HG02970 (cell line): Measurements from ENCODE around the gene TFAP2D.

Source experiments
- ATAC-seq: cut with Tn5 transposase; IDR thresholded peaks from one replicate; pipeline ENCODE4 v1.9.1; 2021; ENCODE audit warnings: mild to moderate bottlenecking, moderate library complexity, moderate number of reproducible peaks; ENCODE audit not compliant: unreplicated experiment, low FRiP score

The TFAP2D gene

DNA sequence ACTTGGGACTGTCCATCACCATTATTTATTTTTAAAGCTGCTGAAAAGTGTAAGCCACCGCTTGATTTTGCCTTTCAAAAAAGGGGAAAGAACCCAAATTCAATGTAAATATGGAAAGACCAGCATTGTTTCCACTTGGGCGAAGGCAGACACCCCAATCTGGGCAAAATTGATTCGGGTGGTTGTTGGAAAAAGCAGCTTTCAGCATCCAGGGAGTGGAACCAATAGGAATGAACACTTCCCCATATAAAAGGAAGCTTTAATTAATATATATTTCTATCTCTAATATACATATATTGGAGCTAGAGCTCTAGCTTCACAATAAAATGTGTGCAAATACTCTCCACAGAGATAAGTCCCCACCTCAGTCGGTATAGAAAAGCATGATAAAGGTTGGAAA, at the start of gene TFAP2D:
Gene TFAP2D, plus strand, starts transcription at position 301 of the 400 bp plus-strand sequence. CDS start 530 bp downstream, outside the sequence.
- ATAC-seq: no peak

GRCh38 chr6:50663806-50664205, 49.5 kb upstream of the TFAP2D start:
- ATAC-seq: no peak

GRCh38 chr6:50666089-50666488, 47.2 kb upstream of the TFAP2D start:
- ATAC-seq: no peak

- ATAC-seq: peak; percentile 67
Observed at GRCh38 chr6:50681213-50681824, 32.0 kb upstream of the TFAP2D start.

GRCh38 chr6:50689210-50689609, 24.1 kb upstream of the TFAP2D start:
- no peak for ATAC-seq

GRCh38 chr6:50691814-50692495, 21.4 kb upstream of the TFAP2D start:
- ATAC-seq: no peak

DNA sequence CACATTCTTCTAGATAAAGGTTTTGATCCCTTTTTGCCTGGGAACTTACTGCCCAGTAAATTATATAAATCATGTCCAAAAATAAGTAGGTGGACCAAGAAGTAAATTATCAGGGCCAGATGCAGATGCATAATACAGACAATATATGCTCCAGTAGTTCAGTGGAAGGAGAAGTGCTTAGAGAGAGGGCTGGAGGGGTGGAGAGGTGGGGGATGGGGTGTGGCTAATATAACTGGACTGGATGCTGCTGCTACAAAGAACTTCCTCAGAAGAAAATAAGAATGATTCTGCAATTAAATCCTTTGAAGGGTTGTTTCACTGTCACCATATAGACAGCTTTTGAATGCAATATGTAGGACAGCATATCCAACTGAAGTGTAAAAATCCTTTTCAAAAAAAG, 14.8 kb upstream of the TFAP2D start:
- no peak for ATAC-seq

- no peak for ATAC-seq
Observed at GRCh38 chr6:50699051-50699775, 14.1 kb upstream of the TFAP2D start.

DNA sequence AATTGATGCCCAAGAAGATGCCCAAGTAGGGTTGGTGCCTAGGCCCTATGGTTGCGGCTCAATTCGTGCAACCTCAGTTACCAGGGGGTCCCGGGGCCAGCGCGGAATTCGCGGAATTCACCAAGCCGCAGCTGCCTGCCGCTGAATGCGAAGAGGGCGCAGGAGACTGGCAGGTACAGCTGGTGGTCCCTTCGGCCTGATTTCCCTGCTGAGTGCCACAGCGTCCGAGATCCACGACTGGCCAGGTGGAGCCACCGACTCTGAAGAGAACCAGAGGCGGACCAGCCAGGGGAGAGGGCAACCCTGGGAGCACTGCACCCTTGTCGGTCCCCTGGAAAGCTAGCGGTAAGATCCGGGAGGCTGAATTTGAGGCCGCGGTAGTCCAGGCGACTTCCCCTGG, 6.8 kb upstream of the TFAP2D start:
- no peak for ATAC-seq

- no peak for ATAC-seq
Observed at GRCh38 chr6:50707191-50707590, 6.1 kb upstream of the TFAP2D start.

DNA sequence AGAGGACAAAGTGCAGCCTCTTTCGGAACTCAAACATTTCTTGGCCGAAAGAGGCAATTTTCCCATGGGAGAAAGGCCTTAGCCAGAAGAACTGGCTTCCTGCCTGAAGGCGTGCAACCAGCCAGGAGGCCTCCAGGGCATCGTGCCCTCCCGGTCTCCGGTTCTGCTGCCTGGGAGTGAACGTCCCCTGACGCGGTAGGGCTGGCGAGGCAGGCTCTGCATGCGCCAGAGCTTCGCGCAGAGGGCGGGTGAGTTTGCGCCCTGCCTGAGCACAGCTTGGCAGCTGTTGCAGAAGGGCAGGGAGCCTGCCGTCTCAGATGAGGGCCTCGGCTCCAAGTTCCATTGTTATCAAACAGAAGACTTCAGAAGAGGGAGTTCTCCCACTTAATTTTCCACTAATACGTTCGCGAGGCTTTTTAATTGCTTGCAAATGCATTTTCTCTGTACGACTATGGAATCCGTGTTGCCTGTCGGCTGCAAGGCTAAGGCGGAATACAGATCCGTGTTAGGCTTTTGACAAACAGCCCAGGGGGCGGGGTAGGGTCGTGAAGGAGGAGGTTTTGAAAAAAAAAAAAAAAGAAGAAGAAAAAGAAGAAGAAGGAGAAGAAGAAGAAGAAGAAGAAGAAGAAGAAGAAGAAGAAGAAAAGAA, 5.5 kb upstream of the TFAP2D start:
- ATAC-seq: no peak

- ATAC-seq: no peak
Observed at GRCh38 chr6:50708664-50709365, 4.5 kb upstream of the TFAP2D start.

GRCh38 chr6:50709366-50709734, 4.0 kb upstream of the TFAP2D start:
- ATAC-seq: no peak

DNA sequence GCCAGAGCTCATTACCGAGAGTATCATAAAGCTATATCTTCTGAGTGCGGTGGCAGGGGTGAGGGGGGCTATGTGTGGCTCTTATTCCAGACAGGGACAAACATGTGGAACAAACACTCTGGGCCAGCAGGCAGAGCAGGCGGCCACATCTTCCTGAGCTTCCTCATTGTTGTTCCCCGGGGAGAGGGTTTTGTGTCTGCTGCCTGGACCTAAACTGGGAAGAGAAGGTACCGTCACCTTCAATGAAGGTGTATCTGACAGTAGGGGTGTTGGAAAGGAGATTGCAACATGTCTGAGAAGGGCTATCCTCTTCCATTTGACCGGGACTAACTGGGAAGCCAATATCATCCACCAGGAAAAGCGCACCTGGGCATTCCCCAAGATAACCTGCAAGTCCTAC, 1.6 kb upstream of the TFAP2D start:
- no peak for ATAC-seq

GRCh38 chr6:50712291-50712690, 1.0 kb upstream of the TFAP2D start:
- ATAC-seq: no peak

- ATAC-seq: no peak
Observed at GRCh38 chr6:50713977-50714486, 706 bp downstream of the TFAP2D start.

- no peak for ATAC-seq
Observed at GRCh38 chr6:50714487-50715379, 1.4 kb downstream of the TFAP2D start.

GRCh38 chr6:50716899-50717509, 3.7 kb downstream of the TFAP2D start:
- ATAC-seq: no peak
